GM21390 (cell line): ENCODE results near the gene INSC.
A peak's percentile ranks its signal among the peaks of the same experiment; 100 is the strongest.

Experiments
- ATAC-seq: cut with Tn5 transposase; IDR thresholded peaks from one replicate; pipeline ENCODE4 v1.9.1; 2021; ENCODE audit not compliant: unreplicated experiment

INSC gene

GRCh38 chr11:15213471-15214231 is 98.9 kb downstream of the INSC start:
- ATAC-seq = no peak

GRCh38 chr11:15215005-15215404 is 100.3 kb downstream of the INSC start:
- no peak for ATAC-seq

DNA sequence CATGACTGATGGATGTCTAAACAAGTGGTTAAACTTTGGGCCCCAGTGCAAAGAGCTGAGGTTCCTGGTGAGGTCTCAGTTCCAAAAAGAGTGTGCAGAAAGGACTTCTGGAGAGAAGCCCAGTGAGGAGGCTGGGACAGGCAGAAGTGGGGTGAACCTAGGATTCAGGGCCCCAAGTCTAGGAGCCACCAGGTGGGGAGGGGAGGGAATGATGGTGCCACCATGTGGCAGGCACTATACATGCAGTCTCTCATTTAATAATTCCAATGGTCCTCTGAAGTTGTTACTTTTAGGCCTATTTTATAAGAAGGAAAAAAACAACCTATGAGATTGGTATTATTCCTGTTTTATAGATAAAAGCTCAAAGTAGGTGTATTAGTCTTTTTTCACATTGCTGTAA is 102.0 kb downstream of the INSC start:
- ATAC-seq = peak; percentile 76

DNA sequence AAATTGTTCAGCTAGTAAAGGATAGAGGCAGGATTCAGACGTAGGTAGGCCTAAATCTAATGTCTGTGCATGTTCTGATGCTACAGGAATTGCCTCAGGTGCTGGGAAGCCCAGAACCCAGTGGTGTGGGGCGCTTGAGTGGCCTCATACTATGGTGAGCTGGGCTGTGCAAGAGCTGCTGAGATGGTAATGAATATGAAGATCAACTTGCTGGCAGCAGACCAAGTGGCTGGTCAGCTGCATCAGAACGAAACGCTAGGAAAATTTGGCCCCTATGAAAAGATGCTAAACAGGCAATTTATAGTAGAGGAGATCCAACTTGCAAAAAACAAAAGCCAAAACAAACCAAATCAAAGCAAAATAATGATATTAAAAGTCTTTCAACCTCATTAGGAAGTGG is 102.7 kb downstream of the INSC start:
- ATAC-seq = no peak

- no peak for ATAC-seq
Observed at GRCh38 chr11:15222777-15223176, 108.1 kb downstream of the INSC start.

GRCh38 chr11:15223318-15223717 is 108.6 kb downstream of the INSC start:
- ATAC-seq = no peak

GRCh38 chr11:15224466-15224865 is 109.7 kb downstream of the INSC start:
- no peak for ATAC-seq

DNA sequence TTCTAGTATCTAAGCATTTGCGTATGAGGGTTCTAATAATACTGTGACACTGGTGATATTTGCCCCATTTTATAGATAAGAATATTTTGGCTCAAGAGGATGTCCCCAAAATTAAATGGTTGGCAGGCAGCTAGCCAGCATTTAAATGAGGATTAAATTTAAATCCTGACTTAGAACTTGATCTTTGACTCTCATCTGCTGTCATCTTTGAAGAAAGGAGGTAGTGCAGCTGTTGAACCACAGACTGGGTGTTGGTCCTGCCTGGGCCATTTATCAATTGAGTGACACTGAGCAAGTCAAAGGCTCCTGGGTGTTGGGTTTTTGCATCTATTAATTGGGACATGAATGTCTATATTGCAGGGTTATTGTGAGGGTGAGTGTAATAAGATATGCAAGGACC is 112.3 kb downstream of the INSC start:
- no peak for ATAC-seq

- ATAC-seq = no peak
Observed at GRCh38 chr11:15228331-15228849, 113.7 kb downstream of the INSC start.

DNA sequence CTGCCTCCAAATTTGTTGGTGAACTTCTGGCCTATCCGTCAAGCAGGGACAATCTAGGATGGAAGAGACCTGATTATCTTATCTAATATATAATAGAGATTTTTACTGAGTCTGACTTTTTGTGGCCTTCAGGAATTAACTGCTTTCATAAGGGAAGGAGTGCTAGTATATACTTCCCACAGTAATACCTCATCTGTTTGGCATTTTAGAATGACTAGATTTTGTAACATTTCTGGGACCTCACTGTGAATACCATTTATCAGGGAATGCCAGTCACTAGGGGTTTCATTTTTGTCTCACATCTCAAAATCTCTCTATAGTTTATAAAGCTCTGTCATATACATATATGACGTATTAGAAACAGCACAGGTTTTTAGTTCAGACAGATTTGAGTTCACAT is 114.3 kb downstream of the INSC start:
- ATAC-seq = no peak

DNA sequence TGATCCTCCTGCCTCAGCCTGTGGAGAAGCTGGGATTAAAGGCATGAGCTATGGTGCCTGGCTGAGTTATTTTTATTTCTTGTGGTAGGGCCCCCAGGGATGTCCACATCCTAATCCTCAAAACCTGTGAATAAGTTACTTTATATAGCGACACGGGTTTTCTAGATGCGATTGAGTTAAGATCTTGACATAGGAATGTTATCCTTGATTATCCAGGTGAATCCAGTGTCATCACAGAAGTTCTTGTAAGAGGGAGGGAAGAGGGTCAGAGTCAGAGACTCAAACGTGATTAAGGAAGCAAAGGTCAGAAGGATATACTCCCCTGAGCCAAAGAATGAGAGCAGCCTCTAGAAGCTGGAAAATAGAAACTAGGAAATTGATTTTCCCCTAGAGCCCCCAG is 117.8 kb downstream of the INSC start:
- ATAC-seq = no peak

- ATAC-seq = no peak
Observed at GRCh38 chr11:15233371-15234165, 118.8 kb downstream of the INSC start.

DNA sequence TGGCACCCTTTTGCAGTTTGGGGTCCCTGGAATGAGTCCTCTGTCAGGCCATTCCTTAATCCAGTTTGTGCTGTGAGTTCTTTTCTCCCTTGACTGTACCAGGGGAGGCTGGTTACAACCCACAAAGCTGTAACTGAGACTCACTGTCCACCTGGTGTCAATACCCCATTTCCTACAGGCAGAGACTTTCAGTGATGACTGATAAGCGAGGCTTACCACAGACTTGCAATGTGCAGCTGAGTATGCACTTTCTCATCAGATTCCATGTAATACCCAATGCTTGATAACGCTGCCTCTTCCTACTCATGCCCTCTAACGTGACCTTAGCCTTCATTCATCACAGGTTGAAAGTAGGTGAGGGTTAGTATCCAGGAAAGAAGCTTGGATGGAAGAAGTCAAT is 120.1 kb downstream of the INSC start:
- no peak for ATAC-seq

DNA sequence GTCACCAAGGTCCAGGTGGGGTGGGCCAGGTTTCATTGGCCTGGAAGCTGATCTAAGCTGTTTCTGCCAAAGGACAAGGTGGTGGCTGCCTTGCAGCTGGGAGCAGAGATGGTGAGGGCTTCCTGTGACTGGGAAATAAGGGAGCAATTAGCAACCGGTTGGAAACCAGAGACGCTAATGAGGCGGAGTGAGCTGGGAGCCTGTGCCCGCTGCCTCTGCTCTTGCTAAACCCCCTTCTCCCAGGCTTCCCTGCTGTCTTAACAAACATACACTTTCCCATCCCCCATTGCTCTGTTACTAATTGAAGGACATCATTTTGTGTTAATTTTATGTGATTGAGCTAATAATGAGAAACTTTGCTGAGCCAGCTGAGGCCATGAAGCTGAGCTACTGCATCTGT is 121.8 kb downstream of the INSC start:
- ATAC-seq = no peak

DNA sequence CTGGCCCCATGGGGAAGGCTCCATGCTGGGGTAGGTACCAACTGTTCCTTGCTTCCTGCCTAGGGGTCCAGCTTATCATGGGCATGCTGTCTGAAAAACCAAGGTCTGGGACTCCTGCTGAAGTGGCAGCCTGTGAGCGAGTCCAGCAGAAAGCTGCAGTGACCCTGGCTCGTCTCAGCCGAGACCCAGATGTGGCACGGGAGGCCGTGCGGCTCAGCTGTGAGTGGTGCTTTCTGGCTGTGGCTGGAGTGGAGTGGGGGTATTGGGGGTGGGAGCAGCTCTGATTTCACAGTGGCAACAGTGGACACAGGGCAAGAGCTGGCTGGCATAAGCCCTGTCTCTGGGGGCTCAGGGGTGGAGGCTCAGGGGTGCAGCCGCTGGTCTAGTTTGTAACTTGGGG is 124.1 kb downstream of the INSC start:
- no peak for ATAC-seq

DNA sequence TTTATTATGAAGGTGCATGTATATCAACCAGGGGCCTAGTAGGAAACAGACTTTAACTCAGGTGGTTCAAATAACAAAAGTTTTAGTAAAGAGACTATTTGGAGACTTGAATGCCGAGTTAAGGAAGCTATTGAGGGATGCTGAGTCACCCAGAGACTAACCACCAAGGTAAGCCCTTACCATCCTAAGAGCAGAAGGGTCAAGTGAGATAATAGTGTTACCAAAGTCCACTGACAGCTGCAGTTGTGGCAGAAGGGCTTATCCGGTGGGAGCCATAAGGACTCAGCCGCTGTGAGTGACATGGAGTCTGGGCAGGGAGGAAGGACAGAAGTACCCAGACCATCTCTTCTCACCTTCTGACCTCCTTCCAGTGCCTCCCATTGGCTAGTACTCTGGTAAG is 134.0 kb downstream of the INSC start:
- ATAC-seq = no peak

GRCh38 chr11:15258433-15259165 is 143.9 kb downstream of the INSC start:
- ATAC-seq = no peak

GRCh38 chr11:15266999-15267398 is 152.3 kb downstream of the INSC start:
- no peak for ATAC-seq

DNA sequence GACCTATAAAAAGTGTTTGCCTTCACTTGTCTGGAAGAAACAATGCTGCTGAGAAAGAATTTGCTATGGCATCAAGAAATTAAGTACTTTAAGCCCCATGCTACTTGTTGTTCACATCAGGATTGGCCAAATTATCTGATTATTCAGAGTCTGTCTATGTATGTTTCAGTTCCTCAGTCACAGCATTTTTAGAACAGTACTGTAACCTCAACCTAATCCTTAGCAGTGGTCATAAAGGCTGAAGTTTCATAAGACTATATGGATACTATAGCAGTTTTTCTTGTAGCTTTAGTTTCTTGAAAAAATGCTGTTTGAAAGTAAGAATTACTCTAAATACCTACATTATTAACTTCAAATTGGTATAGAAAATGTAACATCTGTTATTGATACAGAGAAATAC is 153.9 kb downstream of the INSC start:
- ATAC-seq = no peak

DNA sequence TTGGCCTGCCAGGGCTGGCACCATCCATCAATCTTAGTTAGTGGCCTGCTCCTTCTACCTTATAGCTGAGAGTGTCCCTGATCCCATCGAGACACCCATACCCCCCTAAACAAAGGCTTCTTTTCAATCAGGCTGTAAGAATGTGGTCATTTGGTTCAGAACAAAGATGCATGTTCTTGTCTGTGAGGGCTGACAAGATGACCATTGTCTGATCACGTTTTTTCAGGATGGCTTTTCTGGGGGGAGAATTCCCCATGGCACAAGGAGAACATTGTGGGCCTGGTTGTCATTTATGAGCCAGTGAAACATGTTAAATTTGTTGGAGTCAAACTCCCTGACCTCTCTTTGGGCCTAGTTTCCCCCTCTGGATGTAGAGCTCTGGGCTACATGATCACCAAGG is 160.4 kb downstream of the INSC start:
- no peak for ATAC-seq

DNA sequence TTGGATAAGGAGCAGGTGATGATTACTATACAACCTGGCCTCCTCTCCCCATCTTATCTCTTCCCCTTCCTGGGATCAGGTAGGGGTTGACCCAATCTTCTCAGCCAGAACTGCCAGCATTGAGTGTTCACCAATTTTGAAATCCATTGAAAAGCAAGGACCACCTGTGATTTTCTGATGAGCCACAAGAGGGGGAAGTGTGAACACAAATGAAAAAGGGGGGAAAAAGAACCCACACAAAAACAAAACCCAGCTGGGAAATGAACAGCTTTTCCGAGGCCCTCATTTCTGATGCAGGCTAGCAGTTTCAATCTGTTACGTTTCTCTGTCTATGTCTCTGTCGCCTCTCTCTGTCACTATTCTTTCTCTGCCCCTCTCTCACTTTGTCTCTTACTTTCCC is 161.9 kb downstream of the INSC start:
- no peak for ATAC-seq

DNA sequence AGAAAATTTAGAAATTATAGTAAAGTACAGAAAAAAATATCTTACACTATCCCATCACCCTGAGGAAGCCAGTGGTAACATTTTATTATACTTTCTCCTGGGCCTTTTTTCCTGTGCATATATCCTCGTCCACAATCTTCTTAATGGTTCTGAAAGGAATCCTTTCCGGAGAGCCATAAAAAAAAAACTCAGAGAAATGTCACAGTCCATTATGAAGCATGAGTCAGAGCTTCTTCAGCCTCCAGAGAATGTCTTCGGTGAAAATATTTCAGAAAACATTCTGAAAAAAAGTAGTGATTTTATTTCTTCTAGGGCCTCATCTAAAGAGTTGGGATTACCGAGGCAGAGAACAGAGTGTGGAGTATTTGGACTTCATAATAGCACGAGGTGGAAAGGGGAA is 163.4 kb downstream of the INSC start:
- no peak for ATAC-seq
